Measurements from ENCODE around the gene NOL7.

Gene NOL7

DNA sequence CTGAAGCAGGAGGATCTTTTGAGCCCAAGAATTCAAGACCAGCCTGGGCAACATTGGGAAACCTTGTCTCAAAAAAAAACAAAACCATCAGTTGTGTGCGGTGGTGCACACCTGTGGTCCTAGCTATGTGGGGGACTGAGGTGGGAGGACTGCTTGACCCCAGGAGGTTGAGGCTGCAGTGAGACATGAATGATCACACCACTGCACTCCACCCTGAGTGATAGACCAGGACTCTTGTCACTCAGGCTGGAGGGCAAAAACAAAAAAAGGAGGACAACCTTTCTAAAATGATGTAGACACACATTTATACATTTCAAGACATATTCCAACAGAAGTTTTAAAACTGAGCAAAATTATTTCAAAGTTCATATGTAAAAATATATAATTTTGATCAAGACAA lies 45.1 kb downstream of the NOL7 start:
- no peak for DNase-seq

DNA sequence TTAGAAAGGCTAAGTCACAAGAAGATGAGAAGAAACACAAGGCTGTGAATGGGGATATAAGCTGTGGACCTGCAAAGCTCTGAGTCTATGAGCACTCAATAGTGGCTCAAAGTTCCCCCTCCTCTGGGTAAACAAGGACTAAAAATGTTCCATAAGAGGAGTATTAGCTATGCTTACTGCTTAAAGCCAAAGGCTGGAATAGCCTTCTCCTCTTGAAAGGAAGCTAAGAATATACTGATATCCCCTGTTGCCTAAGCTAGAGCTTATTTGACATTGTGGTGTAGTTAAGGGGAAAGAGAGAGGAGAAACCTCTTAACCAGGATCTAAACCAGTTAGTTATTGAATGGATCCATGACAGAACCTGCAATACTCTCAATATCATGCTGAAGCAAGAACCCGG lies 45.8 kb downstream of the NOL7 start:
- no peak for DNase-seq

GRCh38 chr6:13661647-13662046 lies 46.5 kb downstream of the NOL7 start:
- DNase-seq: no peak

DNA sequence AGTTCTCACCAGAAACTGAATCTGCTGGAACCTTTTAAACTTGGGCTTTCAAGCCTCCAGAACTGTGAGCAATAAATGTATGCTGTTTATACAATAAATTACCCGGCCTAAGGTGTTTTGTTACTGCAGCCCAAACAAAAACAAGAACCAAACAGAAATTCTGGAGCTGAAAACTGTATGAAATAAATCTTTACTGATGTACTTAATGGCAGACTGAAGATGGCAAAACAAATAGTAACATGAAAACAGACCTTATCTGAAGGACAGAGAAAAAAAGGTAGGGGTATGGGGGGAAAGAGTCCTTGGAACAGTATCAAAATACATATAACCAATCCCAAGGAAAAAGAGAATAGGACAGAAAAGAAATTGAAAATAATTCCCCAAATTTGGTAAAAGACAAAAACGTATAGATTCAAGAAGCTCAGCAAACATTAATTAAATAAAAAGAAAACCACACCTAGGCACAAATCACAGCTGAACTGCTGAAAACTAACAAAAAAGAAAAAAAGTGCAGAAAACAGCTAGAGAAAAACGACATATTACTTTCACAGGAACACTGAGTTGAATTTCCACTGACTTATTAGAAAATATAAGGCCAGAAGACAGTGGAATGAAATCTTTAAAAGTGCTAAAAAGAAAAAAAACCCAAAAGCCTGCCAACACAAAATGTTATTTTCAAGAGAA lies 47.7 kb downstream of the NOL7 start:
- no peak for DNase-seq

GRCh38 chr6:13663986-13664385 lies 48.9 kb downstream of the NOL7 start:
- DNase-seq: no peak

DNA sequence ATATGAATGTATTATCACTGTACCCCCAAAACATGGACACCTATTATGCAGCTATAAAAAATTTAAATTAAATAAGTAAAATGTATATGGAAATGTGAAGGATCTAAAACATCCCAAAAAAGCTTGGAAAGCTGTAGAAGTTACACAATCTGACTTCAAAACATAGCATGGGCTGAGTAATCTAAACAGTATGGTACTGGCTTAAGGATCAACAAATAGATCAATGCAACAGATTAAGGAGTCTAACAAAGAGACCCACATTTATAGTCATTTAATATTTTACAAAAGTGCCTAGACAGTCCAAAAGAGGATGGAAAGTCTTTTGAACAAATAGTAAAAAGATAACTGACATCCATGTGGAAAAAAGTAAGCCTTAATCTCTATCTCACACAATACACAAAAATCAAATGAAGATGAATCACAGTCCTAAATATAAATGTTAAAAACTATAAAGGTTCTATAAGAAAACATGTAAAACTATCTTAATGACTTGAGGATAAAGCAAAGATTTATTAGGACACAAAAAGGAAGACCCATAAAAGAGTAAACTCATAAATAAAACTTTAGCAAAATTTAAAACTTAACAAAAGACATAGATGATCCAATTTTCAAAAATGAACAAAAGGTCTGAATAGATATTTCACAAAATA lies 49.7 kb downstream of the NOL7 start:
- DNase-seq: no peak

DNA sequence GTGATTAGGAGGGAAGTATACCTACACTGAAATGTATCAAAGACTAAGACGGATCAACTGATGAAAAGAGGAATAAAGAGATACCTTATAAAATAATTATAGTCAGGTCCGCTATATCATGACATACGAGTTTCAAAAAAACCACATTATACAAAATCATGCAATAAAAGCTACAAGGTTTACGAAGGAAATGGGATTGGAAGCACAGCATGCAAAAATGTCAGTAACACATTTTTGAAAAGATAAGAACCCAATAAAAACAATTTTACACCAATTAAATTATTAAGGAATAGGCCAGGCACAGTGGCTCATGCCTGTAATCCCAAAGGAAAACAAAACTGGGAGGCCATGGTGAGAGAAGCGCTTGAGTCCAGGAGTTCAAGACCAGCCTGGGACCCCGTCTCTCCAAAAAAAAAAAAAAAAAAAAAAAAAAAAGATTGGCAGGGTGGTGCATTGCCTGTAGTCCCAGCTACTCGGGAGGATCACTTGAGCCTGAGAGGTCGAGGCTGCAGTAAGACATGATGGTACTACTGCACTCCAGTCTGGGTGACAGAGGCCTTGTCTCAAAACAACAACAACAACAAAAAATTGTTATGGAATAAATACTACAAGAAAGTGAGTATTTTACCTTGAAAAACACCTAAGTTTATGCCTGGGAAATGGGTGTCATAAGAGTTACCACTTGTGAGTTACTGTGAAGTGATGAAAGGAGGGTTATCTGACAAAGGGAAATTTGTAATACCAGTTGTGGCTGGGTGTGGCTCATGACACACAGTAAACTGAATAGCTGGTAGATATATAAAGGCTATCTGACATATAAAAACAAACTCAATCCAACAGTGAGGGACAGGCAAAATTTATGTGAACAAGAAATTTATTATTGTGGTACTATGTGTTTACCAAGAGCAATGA lies 51.3 kb downstream of the NOL7 start:
- no peak for DNase-seq

DNA sequence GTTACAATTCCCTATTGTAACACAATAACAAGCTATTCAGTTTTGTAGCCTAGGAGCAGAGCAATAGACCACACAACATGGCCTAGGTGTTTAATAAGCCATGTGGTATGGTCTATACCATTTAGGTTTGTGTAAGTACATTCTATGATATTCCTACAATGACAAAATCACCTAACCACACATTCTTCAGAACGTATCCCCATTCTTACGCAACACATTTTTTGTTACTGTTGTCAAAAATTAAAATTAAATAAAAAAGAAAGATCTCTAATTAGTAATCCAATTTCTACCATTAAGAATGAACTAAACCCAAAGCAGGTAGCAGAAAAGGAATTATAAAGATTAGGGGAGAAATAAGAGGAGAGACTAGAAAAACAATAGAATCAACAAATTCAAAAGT lies 52.5 kb downstream of the NOL7 start:
- DNase-seq: no peak

DNA sequence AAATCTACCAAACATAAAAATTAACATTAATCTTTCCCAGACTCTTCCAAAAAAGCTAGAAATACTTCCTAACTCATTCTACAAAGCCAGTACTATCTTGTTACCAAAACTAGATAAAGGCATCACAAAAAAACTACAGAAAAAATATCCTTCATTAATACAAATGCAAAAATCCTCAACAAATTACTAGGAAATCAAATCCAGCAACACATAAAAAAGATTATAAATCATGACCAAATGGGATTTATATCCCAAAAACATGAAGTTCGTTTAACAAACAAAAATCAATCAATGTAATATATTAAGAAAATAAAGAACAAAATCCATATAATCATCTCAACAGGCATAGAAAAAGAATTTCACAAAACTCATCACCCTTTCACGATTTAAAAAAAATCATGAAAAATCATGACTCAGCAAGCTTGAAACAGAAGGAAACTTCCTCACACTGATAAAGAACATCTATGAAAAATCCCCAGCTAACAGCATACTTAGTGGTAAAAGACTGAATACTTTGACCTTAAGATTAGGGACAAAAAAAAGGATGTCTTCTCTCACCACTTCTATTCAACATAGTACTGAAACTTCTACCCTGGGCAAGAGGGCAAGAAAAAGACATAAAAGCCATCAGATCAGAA lies 53.3 kb downstream of the NOL7 start:
- DNase-seq: no peak

DNA sequence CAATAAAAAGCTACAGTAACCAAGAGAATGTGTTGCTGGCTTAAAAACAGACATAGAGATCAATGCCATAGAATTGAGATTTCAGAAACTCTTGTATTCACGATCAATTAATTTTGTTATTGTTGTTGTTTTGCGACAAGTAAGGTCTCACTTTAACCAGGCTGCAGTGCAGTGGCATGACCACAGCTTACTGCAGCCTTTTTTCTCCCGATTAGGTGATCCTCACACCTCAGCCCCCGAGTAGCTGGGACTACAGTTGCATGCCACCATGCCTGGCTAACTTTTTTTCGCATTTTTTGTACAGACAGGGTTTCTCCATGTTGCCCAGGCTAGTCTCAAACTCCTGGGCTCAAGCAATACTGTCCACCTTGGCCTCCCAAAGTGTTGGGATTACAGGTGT lies 54.3 kb downstream of the NOL7 start:
- DNase-seq: no peak

Data from GDM1 (cell line).